HG02885 (cell line): Measurements from ENCODE around the gene WDR20.
A peak's percentile ranks its signal among the peaks of the same experiment; 100 is the strongest.
"Not testable (repeated sequence)": the region's sequence is repeated elsewhere in the genome, so short reads cannot be mapped to it uniquely, and the experiment has no call there.

ENCODE experiments used
- ATAC-seq: cut with Tn5 transposase; IDR thresholded peaks from one replicate; pipeline ENCODE4 v1.9.1; 2021; ENCODE audit warnings: mild to moderate bottlenecking; ENCODE audit not compliant: unreplicated experiment, poor library complexity

WDR20 gene

DNA sequence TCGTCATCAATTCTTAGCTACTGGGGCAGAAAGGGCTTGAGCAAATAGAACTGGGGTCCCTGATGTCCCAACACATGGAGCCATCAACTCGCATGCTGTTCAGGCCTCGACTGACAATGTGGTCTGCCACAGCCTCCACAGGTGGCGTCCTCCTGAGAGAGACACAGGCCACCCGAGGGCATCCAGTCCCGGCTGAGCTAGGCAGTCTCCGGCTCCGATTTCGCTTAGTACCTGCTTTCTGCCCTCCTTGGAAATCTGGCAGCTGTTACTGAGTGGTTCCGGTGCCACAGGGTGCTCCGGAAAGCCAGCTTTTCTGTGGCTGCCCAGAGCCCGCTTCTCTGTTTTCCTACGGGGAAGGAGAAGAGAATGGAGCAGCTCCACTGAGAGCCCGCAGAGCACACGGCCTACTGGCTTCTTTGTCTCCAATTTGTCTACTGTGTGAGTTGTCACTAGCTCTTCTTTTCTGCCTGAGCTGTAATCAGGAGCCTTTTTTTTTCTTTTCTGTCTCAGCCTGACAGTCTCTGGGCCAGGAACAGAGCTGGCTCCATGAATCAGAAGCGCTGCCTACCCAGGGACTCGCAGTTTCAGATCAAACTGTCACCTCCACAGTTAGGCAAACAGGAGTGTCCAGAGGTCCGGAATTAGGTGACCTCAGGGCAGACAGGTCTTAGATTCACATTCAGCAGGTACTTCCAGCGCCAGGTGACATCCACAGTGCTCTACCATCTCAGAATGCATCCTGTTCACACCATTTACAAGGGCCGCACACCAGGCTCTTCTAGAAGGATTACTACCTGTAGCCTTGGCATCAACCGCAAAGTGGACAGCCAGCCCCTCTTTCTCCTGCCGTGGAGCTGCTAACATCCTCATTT lies 92.0 kb downstream of the WDR20 start:
- ATAC-seq = no peak

GRCh38 chr14:102232348-102232625 lies 92.6 kb downstream of the WDR20 start:
- no peak for ATAC-seq

- ATAC-seq = no peak
Observed at GRCh38 chr14:102233081-102233480, 93.4 kb downstream of the WDR20 start.

DNA sequence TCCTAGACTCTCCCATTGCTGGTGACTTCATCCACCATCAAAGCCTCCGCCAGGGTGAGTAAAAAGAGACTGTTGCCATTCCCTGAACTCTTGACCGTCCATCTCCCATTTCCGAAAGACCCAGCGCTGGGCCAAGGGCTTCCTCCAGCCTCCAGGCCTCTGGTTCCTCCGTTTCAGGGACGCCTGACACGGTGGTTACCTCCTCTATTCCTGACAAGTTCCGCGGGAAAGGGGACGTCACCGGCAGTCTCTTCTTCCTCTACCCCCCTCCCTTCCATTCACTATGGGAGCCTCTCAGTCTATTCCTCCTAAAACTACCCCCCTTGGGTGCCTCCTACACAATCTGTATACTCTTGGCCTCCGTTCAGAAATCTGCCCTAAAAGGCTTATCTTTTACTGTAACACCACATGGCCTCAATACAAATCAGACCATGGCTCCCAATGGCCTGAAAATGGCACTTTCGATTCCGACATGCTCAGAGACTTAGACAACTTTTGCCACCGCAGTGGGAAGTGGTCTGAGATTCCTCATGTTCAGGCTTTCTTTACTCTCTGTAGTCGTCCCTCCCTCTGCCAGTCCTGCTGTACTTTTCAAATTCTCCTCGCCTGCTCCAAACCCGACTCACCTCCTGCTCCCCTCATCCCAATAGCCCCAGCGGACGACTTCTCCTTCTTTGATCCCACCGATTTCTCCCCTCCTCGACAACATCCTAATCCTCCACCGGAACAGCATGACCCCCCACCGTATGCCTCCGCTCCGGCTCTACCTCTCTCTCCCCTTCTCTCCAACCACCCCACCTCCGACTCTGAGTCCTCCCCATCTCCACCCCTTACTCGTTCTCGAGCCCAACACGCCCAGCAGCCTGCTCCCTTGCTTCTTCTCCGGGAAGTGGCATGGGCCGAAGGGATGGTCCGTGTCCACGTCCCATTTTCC lies 94.9 kb downstream of the WDR20 start:
- ATAC-seq = no peak

DNA sequence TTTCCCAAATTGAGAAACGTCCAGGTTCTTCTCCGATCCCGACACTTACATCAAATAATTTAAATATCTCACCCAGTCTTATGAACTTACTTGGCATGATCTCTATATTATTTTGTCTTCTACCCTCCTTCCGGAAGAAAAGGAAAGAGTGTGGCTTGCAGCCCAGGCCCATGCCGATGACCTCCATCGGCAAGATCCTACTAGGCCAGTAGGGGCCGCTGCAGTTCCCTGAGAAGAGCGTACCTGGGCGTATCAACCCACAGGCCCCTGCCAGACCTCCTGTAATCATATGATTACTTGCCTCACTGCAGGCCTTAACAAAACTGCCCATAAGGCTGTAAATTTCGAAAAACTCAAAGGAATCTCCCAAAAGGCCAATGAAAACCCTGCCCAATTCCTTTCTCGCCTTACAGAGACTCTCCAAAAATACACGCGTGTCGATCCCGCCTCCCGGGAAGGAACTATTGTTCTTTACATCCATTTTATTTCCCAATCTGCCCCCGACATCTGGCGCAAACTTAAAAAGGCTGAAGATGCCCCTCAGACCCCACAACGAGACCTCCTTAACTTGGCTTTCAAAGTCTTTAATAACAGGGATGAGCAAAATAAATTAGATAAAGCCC lies 95.7 kb downstream of the WDR20 start:
- ATAC-seq = peak; percentile 74

- no peak for ATAC-seq
Observed at GRCh38 chr14:102236026-102236425, 96.3 kb downstream of the WDR20 start.

DNA sequence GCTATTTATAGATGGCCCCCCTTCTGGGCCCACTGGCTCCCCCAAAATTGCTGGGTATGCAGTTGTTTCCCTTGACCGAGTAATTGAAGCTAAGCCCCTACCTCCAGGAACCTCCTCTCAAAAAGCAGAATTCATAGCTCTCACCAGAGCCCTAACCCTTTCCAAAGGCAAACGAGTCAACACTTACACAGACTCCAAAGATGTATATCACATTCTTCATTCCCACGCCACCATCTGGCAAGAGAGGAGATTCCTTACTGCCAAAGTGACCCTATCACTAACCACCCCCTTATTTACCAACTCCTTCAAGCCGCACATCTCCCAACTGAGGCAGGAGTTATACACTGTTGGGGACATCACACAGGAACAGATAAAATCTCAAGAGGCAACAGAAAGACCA lies 98.4 kb downstream of the WDR20 start:
- ATAC-seq = no peak

DNA sequence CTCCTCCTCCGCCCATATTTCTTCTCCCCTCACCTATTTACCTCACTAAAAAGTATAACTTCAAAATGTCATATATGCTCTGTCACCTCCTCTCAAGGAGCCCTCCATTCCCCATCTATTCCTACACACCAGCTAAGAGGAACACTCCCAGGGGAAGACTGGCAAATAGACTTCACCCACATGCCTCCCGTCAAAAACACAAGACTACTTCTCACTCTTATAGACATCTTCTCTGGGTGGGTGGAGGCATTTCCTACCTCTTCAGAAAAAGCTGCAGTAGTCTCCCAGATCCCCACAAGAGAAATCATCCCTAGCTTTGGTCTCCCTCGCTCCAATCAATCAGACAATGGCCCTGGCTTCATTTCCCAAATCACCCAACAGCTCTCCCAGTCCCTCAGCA lies 99.1 kb downstream of the WDR20 start:
- no peak for ATAC-seq

- no peak for ATAC-seq
Observed at GRCh38 chr14:102239231-102239630, 99.5 kb downstream of the WDR20 start.

- ATAC-seq = not testable (repeated sequence)
Observed at GRCh38 chr14:102240481-102240880, 100.8 kb downstream of the WDR20 start.

- ATAC-seq = no peak
Observed at GRCh38 chr14:102241147-102241546, 101.5 kb downstream of the WDR20 start.

GRCh38 chr14:102243795-102244194 lies 104.1 kb downstream of the WDR20 start:
- not testable (repeated sequence) for ATAC-seq

DNA sequence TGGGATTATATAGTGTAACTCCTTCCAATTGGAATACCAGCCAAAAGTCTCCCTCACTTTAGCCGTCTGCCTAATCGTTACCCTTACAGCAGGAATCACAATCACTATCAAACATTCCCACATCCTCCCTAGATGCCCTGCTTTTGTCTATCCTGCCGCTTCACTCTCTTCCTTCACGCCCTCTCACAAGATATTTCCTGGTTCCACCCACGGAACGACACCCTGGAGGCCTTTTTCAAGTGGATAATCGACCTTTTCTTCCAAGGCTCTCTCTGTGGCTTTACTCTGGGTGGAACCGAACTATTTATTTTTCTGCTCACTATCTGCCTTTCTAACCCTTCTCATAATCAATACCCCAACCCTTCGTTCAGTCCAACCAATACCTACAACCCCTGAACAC lies 106.4 kb downstream of the WDR20 start:
- ATAC-seq = no peak

DNA sequence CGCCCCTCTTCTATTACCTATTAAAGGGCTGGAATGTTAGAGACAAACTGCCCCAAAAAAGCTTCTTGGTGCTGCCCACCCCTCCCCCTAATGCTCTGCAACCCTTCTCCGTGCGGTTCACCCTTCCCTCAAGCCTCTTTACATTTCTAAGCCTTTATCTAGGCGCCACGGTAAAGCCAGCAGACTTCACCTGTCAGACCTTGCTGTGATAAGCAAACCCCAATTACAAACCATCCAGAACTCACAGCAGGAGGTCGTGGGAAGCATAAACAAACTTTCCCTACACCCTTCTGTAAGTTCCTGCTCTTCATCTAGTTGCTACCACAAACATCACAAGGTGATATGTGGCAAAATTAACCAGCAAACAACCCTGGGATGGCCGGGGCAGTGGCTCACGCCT lies 108.4 kb downstream of the WDR20 start:
- no peak for ATAC-seq

DNA sequence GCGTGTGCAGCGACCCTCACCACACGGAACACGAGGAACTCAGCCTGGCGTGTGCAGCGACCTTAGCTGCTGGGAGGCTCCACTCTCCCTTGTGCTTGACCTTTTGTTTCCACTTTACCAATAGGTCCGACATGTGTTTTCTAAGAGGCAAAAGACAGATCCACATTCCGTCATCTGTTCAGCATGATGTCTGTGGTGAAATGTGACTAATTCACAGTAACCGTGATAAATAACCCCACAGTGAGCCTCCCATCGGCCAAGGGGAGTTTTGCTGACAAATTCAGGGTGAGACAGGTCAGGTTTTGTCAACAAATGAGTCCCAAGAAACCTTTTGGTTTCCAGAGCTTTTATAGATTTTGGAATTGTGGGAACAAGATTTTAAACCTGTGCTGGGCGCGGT lies 109.3 kb downstream of the WDR20 start:
- ATAC-seq = no peak

- no peak for ATAC-seq
Observed at GRCh38 chr14:102249981-102250380, 110.3 kb downstream of the WDR20 start.

GRCh38 chr14:102250636-102251035 lies 110.9 kb downstream of the WDR20 start:
- ATAC-seq = no peak

DNA sequence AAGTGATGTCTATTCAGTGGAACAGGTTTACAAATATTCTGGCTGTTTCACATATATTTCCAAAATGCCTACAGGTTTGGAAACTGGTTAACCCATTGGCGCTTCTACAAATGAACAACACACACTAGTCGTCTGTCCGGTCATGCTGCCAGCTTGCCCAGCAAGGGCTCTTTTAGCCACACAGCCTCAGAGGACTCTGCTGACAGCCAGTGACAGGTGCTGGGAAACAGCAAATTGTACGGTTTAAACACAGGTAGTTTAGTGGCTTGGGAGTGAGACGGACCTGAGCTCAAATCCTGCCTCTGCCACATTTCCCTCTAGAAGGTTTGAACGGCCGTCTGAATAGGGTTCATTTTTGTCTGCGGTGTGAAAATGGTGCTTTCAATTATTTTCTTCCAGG lies 111.5 kb downstream of the WDR20 start:
- no peak for ATAC-seq

DNA sequence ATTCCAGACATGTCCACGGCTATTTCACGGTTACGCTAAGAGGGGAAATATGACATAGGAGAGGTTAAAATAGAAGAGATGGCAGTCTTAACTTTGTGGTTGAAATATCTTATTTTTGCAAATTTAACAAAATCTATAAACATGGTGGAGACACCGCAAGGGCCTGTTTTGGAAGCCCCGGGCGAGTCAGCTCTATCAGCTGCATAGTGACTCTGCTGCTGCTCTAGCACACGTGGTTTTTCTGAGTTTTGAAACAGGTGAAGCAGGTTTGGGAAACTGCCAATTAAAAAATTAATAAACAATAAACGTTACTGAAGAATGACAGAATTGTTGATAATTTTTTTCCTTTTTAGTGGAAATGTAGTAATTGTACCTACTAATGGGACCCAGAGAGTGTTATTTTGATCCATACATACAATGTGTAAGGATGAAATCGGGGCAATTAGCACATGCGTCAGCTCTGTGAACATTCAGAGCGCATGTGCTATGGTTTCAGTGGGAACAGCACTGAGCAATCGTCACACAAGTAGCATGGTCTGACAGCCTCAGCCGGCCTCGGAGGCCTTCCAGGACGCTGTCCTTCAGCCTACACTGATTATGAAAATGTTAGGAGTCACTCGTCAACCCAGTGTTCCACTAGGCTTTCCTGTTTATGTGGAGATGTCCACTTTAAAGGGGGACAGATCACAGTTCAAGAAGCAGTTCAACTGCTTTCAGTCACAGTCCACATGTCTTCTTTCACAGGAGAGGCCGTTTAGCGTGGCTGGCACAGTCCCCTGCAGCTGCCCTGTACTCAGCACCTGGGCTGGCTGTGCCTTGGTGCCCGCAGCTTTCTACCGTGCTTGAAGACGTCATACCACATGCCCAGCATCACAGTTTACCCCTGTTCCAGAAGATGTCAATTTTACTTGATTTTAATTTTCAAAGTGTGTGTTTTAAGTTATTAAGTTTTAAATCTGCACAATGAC lies 113.4 kb downstream of the WDR20 start:
- ATAC-seq = no peak
